K562 (cell line): ENCODE measurements around the gene GTF2H4. TPM values are rescaled to one million over a fixed set of nuclear protein-coding genes. Genes with fewer than 3 reads are reported as not detected.

ENCODE experiments used
- CEBPB ChIP-seq: fragments of 450-650 bp; IDR thresholded peaks from 2 replicates; pipeline ENCODE4 v1.6.1; 2016; ENCODE audit warnings: missing genetic modification characterization, missing compliant biosample characterization
- DMBX1 ChIP-seq: fragments of 250-450 bp; sonication (Bioruptor Pico); IDR thresholded peaks from 2 replicates; pipeline ENCODE4 v1.8.0; 2022; ENCODE audit warnings: inconsistent platforms, mild to moderate bottlenecking, moderate library complexity, borderline replicate concordance
- ETV1 ChIP-seq: fragments of 450-650 bp; conservative IDR thresholded peaks from 2 replicates; pipeline ENCODE4 v1.6.1; 2016; ENCODE audit warnings: missing genetic modification characterization, control low read depth, low read depth, missing compliant biosample characterization
- GABPA ChIP-seq: fragments of 200-800 bp; sonication (Bioruptor generic); conservative IDR thresholded peaks from 2 replicates; pipeline ENCODE4 v1.6.1; 2016; ENCODE audit warnings: low read depth, missing genetic modification characterization, missing compliant biosample characterization
- JUND ChIP-seq, 2 experiments: IDR thresholded peaks; 2 replicates in 1 of 2; 3 replicates in 1 of 2; pipeline ENCODE4 v1.6.1; 2011; ENCODE audit warnings: borderline replicate concordance in 2 of 2, low read depth in 2 of 2, low read length in 2 of 2, improper control_type of control experiment in 1 of 2, missing biosample characterization in 1 of 2, missing genetic modification characterization in 1 of 2, missing genetic modification reagents in 1 of 2
- LEF1 ChIP-seq: fragments of 450-650 bp; IDR thresholded peaks from 2 replicates; pipeline ENCODE4 v1.6.1; 2016; ENCODE audit warnings: mild to moderate bottlenecking
- MTA3 ChIP-seq: fragments of 450-650 bp; formaldehyde crosslinking; IDR thresholded peaks from 2 replicates; pipeline ENCODE4 v1.6.1; 2017; ENCODE audit warnings: mild to moderate bottlenecking, borderline replicate concordance
- NEUROD1 ChIP-seq: fragments of 150-350 bp; IDR thresholded peaks from 2 replicates; pipeline ENCODE4 v1.6.1; 2014; ENCODE audit warnings: borderline replicate concordance, low read length, low read depth; ENCODE audit not compliant: partially characterized antibody
- NRF1 ChIP-seq, 2 experiments: fragments of 450-650 bp; IDR thresholded peaks in 1 of 2; conservative IDR thresholded peaks in 1 of 2; 2 replicates each; pipeline ENCODE4 v1.6.1; 2014; ENCODE audit warnings: mild to moderate bottlenecking in 2 of 2
- PCBP2 ChIP-seq: fragments of 200-400 bp; formaldehyde crosslinking; IDR thresholded peaks from 2 replicates; pipeline ENCODE4 v1.6.1; 2018; ENCODE audit warnings: low read length, low read depth, mild to moderate bottlenecking, moderate library complexity; ENCODE audit not compliant: poor library complexity, severe bottlenecking
- PHF20 ChIP-seq: fragments of 450-650 bp; IDR thresholded peaks from 2 replicates; pipeline ENCODE4 v1.6.1; 2018; ENCODE audit not compliant: partially characterized antibody
- TEAD2 ChIP-seq: fragments of 450-650 bp; IDR thresholded peaks from 2 replicates; pipeline ENCODE4 v1.6.1; 2016; ENCODE audit warnings: missing genetic modification characterization, control low read depth, missing compliant biosample characterization
- polyA plus RNA-seq, 8 experiments: library from polyadenylated mRNA; depleted of rRNA in 4 of 8; stranded (reverse) in 5 of 8; unstranded in 3 of 8; fragments of >200 nt; fragmentation: Nextera tagmentation in 2 of 8; fragmentation: Illumina TruSeq in 1 of 8; extraction: Ambion mirVana in 2 of 8; extraction: Trizol in 1 of 8; gene quantifications; 2 replicates each; pipeline versions ENCODE4 v1.2.1 to v1.2.3, GENCODE V29; 2011 to 2014; ENCODE audit warnings: inconsistent platforms in 1 of 8, missing spikeins in 1 of 8
- total RNA-seq, 7 experiments: library from RNA; depleted of rRNA in 6 of 7; stranded (reverse); fragments of >200 nt in 6 of 7; fragmentation: Illumina TruSeq in 2 of 7; extraction: Trizol in 2 of 7; gene quantifications; 2 replicates each; pipeline versions ENCODE4 v1.2.1 to v1.2.3, GENCODE V29; 2011 to 2021; ENCODE audit warnings: low replicate concordance in 1 of 7
- TF ChIP-seq, protein P1 (sequence below), 2 experiments: fragments of 450-650 bp; IDR thresholded peaks; 2 replicates each; pipeline ENCODE4 v1.6.1; 2016
- TF ChIP-seq, protein P2 (sequence below): sonication (generic); formaldehyde crosslinking; IDR thresholded peaks from 2 replicates; pipeline ENCODE4 v1.8.1; 2023; ENCODE audit warnings: mild to moderate bottlenecking, missing genetic modification reagents

Gene GTF2H4
- total and polyA plus RNA-seq, 9 of the 15 experiments (the other 6 are each of a cell fraction or from before 2014, with no cell fraction given) = 3.6 to 86.1 (median 39.6) TPM

DNA sequence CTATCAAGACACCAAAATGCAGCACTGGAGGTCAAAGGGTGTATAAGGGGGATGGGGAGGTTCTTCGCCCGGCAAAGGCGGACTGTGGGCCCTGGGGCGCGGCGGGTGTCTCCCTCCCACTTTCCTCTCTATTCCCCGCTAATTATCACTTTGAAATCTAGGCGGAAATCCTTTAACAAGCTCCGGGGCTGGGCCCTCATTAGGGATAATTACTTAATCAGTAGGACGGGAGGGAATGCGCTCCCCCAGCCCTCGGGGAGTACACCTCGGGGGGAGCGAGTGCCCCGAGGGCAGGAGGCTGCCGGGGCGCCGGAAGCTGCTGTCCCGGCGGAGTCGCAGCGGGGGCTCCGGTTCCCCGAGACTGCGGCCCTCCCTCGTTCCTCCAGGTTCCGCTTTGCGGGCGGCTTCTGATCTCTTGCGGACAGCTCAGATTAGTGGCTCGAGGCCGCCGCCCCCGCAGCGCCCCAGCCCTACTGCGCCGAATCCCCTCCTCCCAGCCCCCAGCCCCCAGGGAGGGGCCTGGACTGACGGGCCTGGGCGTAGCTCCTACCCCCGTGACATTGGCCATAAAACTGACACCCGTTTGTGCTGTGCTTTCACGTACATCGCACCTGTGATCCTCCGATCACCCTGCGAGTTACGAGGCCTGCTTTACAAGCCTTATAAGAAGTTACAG is 47.5 kb downstream of the GTF2H4 start (continued):
- TF ChIP-seq PCBP2 = no peak
- peak; percentile 82 for TF ChIP-seq PHF20
- peak; percentile 84 to 87 for TF ChIP-seq NRF1 (conservative IDR thresholded peaks at IDR 0.05 in 1 of 2, IDR thresholded peaks at IDR 0.05 in 1 of 2)
- peak; percentile 68 for TF ChIP-seq LEF1
- no peak for TF ChIP-seq CEBPB
- peak; percentile 79; the same call in 1 of the 2 replicates for TF ChIP-seq DMBX1 (CRISPR knock-in tag)
- peak; percentile 84 for TF ChIP-seq MTA3
- peak; percentile 91 for TF ChIP-seq NEUROD1
- peak; percentile 68 for TF ChIP-seq JUND (IDR thresholded peaks at IDR 0.05; ENCODE audit: borderline replicate concordance, low read depth, low read length)
- TF ChIP-seq JUND (tag; IDR thresholded peaks at IDR 0.05; ENCODE audit: borderline replicate concordance, low read depth, low read length) = no peak; the same call in 2 of the 3 replicates
- TF ChIP-seq, protein P1, sequence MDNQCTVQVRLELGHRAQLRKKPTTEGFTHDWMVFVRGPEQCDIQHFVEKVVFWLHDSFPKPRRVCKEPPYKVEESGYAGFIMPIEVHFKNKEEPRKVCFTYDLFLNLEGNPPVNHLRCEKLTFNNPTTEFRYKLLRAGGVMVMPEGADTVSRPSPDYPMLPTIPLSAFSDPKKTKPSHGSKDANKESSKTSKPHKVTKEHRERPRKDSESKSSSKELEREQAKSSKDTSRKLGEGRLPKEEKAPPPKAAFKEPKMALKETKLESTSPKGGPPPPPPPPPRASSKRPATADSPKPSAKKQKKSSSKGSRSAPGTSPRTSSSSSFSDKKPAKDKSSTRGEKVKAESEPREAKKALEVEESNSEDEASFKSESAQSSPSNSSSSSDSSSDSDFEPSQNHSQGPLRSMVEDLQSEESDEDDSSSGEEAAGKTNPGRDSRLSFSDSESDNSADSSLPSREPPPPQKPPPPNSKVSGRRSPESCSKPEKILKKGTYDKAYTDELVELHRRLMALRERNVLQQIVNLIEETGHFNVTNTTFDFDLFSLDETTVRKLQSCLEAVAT (IDR thresholded peaks at IDR 0.05) = peak in 1 of 2 experiments; percentile 79; a peak in 2 of 4 replicates
- TF ChIP-seq, protein P2, sequence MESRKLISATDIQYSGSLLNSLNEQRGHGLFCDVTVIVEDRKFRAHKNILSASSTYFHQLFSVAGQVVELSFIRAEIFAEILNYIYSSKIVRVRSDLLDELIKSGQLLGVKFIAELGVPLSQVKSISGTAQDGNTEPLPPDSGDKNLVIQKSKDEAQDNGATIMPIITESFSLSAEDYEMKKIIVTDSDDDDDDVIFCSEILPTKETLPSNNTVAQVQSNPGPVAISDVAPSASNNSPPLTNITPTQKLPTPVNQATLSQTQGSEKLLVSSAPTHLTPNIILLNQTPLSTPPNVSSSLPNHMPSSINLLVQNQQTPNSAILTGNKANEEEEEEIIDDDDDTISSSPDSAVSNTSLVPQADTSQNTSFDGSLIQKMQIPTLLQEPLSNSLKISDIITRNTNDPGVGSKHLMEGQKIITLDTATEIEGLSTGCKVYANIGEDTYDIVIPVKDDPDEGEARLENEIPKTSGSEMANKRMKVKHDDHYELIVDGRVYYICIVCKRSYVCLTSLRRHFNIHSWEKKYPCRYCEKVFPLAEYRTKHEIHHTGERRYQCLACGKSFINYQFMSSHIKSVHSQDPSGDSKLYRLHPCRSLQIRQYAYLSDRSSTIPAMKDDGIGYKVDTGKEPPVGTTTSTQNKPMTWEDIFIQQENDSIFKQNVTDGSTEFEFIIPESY = no peak
- TF ChIP-seq TEAD2 (tag) = no peak
- peak; percentile 78 for TF ChIP-seq ETV1 (tag)
- TF ChIP-seq GABPA (tag) = peak; percentile 96
